Measurements from ENCODE around the gene KIF26B.

KIF26B gene

DNA sequence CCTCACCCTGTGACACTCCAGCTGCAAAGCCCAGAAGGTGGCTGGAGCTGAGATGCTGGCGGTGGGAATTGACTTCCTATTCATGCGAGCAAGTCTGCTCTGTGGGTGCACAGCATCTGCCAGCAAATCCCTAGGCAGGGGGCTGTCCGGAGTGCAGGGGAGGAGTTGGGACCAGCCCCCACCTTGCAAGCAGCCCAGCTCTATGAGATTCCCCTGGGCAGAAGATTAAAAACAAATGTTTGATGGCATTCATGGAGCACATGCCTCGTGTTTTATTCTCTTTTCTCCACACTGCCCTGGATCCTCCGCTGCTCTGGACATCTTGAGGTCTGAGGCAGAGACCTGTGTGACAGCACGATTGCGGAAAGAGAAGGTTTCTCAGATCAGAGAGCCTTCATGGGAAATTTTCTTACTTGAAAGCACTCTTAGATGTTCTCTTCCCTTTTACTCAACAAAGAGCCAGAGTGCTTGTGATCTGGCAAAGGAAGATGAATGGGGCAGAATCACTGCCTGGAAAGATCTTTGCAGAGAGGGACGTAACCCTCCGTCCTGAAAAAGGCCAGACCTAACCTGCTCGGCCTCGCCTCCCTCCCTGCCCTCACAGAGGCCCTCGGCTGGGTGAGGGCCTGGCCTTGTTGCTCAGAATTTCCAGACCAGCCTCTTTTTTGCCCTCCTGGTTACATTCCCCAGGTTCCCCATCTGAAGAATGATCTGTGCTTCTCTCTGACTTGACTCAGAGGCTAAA is 597.1 kb downstream of the KIF26B start:
- in situ Hi-C loops (cut with HindIII; ENCODE audit: low sequenced_read_pairs) = no loop called here
- no peak for DNase-seq (ENCODE audit: low read depth)
- TF ChIP-seq, protein P1, sequence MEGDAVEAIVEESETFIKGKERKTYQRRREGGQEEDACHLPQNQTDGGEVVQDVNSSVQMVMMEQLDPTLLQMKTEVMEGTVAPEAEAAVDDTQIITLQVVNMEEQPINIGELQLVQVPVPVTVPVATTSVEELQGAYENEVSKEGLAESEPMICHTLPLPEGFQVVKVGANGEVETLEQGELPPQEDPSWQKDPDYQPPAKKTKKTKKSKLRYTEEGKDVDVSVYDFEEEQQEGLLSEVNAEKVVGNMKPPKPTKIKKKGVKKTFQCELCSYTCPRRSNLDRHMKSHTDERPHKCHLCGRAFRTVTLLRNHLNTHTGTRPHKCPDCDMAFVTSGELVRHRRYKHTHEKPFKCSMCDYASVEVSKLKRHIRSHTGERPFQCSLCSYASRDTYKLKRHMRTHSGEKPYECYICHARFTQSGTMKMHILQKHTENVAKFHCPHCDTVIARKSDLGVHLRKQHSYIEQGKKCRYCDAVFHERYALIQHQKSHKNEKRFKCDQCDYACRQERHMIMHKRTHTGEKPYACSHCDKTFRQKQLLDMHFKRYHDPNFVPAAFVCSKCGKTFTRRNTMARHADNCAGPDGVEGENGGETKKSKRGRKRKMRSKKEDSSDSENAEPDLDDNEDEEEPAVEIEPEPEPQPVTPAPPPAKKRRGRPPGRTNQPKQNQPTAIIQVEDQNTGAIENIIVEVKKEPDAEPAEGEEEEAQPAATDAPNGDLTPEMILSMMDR (IDR thresholded peaks at IDR 0.05; ENCODE audit: low read depth, low read length, missing control alignments) = no peak
- no peak overlapping the region for H3K4me3 ChIP-seq (ENCODE audit: low read depth, low read length)

DNA sequence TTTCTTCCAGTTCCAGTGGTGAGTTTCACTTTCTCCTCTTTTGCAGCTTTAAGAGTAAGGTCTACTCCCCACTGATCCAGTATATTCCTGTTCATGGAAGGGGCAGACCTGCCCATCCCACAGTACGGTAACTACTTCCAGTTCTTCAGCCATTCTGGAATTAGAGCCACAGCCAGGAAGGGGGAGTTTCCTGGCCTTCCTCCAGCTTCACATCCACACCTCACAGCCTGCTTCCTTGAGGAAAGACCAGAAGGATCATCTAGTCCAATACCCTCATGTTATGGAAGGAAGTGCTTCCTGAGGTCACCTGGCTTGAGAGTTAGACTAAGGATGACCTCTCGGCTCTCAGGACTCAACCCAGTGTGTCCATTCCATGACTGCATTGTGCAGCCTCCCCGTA is 597.8 kb downstream of the KIF26B start:
- in situ Hi-C loops (cut with HindIII; ENCODE audit: low sequenced_read_pairs) = no loop called here
- no peak for DNase-seq (ENCODE audit: low read depth)
- TF ChIP-seq, protein P1 (IDR thresholded peaks at IDR 0.05; ENCODE audit: low read depth, low read length, missing control alignments) = no peak
- H3K4me3 ChIP-seq (ENCODE audit: low read depth, low read length) = no peak overlapping the region

DNA sequence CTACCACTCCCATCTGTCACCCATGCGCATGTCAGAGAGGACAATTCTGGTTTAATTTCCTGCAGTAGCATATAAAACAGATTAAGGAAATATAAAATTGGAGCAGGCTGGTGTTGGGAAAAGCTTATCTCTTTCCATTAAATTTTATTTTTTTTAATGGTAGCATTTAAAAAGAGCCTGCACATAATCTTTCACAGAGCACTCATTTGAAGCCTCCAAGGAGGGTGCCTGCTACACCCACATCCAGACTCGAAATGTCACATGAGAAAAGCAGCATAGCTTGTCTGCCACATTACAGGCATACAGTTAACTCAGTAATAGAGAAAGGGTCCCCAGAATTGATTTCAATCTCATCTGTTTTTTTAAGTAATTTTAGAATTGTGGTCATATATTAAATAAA is 599.0 kb downstream of the KIF26B start:
- in situ Hi-C loops (cut with HindIII; ENCODE audit: low sequenced_read_pairs) = no loop called here
- DNase-seq (ENCODE audit: low read depth) = no peak
- TF ChIP-seq, protein P1 (IDR thresholded peaks at IDR 0.05; ENCODE audit: low read depth, low read length, missing control alignments) = no peak
- H3K4me3 ChIP-seq (ENCODE audit: low read depth, low read length) = no peak overlapping the region

DNA sequence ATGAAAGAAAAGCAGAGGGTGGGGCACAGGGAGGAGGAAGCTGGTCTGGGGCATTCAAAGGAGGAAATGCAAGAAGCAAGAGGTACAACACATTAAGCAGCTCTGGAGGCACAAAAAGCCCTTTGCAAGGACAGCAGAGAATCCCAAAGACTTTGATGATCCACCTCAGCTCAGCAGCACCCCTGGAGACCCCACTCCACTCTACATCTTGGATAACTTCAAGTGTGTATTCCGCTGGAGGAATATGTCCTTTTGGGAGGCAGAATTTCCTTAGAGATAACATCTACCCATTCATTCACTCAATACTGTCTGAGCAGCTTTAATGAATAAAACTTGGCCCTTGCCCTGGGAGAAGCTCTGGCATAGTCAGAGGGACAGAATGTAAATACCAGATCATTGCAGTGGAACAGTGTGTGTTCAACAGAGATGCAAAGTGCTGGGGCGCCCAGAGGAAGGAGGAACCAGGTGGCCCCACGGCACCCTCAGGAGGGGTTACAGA is 599.7 kb downstream of the KIF26B start:
- no peak overlapping the region for H3K4me3 ChIP-seq (ENCODE audit: low read depth, low read length)
- TF ChIP-seq, protein P1 (IDR thresholded peaks at IDR 0.05; ENCODE audit: low read depth, low read length, missing control alignments) = no peak
- in situ Hi-C loops (cut with HindIII; ENCODE audit: low sequenced_read_pairs) = no loop called here
- DNase-seq (ENCODE audit: low read depth) = no peak

Measured in astrocyte of the cerebellum (primary cell).